H1 (cell line): Measurements from ENCODE around the gene N4BP3. TPM values are rescaled to one million over a fixed set of nuclear protein-coding genes. Genes with fewer than 3 reads are reported as not detected.

Source experiments
- CHD7 ChIP-seq: fragments of 300-600 bp; sonication (generic); IDR thresholded peaks from 2 replicates; pipeline ENCODE4 v1.7.1; 2012; ENCODE audit warnings: low read length, moderate library complexity, mild to moderate bottlenecking, inconsistent platforms; ENCODE audit not compliant: insufficient replicate concordance
- polyA plus RNA-seq, 7 experiments: library from polyadenylated mRNA; depleted of rRNA in 3 of 7; stranded (reverse) in 5 of 7; unstranded in 2 of 7; fragments of >200 nt in 5 of 7; fragments of 200-250 nt in 2 of 7; gene quantifications; 1 replicate in 5 of 7; 2 replicates in 1 of 7; 4 replicates in 1 of 7; pipeline versions ENCODE4 v1.2.1 to v1.2.3, GENCODE V29; 2011 to 2013; ENCODE audit warnings: missing spikeins in 2 of 7, mixed read lengths in 2 of 7
- total RNA-seq: library from RNA; stranded (reverse); fragmentation: NEBNext Ultra II Directional; extraction: Animal tissue kit (Norgen Biotek cat#: 25700); gene quantifications from 2 replicates; pipeline ENCODE4 v1.2.1, GENCODE V29; 2021

Gene N4BP3
- total and polyA plus RNA-seq, 2 of the 8 experiments (the other 6 are each of a cell fraction or from before 2014, with no cell fraction given), result 13.1 to 39.2 TPM

- no peak for TF ChIP-seq CHD7
- TF ChIP-seq, all 59 proteins: peak for 3
Measured at GRCh38 chr5:178086266-178086665, 27.1 kb upstream of the N4BP3 start (continued).
